K562 (cell line): Measurements from ENCODE around the gene CRYBB2. TPM values are rescaled to one million over a fixed set of nuclear protein-coding genes. Genes with fewer than 3 reads are reported as not detected.

Experiments
- ATAC-seq: fragments of 200-7000 bp; cut with Tn5 transposase; 3 replicates; pipeline ENCODE4 v1.9.1; 2020; ENCODE audit warnings: moderate library complexity
- BruUV-seq: library from RNA; stranded (reverse); fragments of 400-500 nt; replicated peaks from 2 replicates; lab custom pipeline; 2021; lab: Mats Ljungman, UMichigan
- CTCF ChIA-PET: fragments of 300-600 bp; formaldehyde crosslinking; extraction: SDS; loops from one replicate; lab custom pipeline; 2021; ENCODE audit warnings: low intra/inter-chr PET ratio; lab: Yijun Ruan, JAX
- POLR2A ChIA-PET: fragments of 300-600, 350-650 bp; sonication (Branson Sonifier 250); formaldehyde crosslinking; extraction: SDS; loops from one replicate; lab custom pipeline; 2021; ENCODE audit warnings: antibody characterized with exemption, inconsistent platforms; lab: Yijun Ruan, JAX
- DNase-seq, 4 experiments: peaks; one replicate each; pipeline versions ENCODE4 v3.0.0 to v3.0.0-alpha.2; 2011 to 2018; ENCODE audit warnings: low spot score in 3 of 4, mixed read lengths in 3 of 4; ENCODE audit errors: extremely low read depth in 1 of 4
- FAIRE-seq: peaks from 2 replicates; lab custom pipeline; 2011; peaks lifted over from hg19 to GRCh38; lab: Jason Lieb, UNC
- H2AFZ ChIP-seq: 2 replicates; pipeline ENCODE4 v1.6.0; 2011; ENCODE audit warnings: low read depth, low read length, control low read depth, inconsistent platforms
- H3K27ac ChIP-seq: fragments of 200-600 bp; 3 replicates; pipeline ENCODE4 v1.8.0; 2011; ENCODE audit warnings: low read depth, mild to moderate bottlenecking, control low read depth, inconsistent platforms, low read length, moderate library complexity, mixed read lengths; ENCODE audit errors: extremely low read depth
- H3K27me3 ChIP-seq, 2 experiments: fragments of 300-600 bp in 1 of 2; 2 replicates in 1 of 2; 3 replicates in 1 of 2; pipeline versions ENCODE4 v1.6.0 to v1.8.0; 2011; ENCODE audit warnings: inconsistent platforms in 2 of 2, low read length in 2 of 2, mild to moderate bottlenecking in 1 of 2, mixed read lengths in 1 of 2, moderate library complexity in 1 of 2; ENCODE audit not compliant: control insufficient read depth in 2 of 2, insufficient read depth in 2 of 2
- H3K36me3 ChIP-seq: fragments of 300-600 bp; 3 replicates; pipeline ENCODE4 v1.8.0; 2011; ENCODE audit warnings: mild to moderate bottlenecking, low read length, inconsistent platforms; ENCODE audit not compliant: control insufficient read depth, insufficient read depth
- H3K4me1 ChIP-seq, 2 experiments: fragments of 200-600 bp in 1 of 2; replicated peaks in 1 of 2; 2 replicates in 1 of 2; 3 replicates in 1 of 2; pipeline versions ENCODE4 v1.5.1 to v1.8.0; 2011; ENCODE audit warnings: inconsistent platforms in 2 of 2, low read length in 2 of 2, mild to moderate bottlenecking in 1 of 2, mixed read lengths in 1 of 2, moderate library complexity in 1 of 2; ENCODE audit not compliant: control insufficient read depth in 2 of 2, insufficient read depth in 2 of 2
- H3K4me2 ChIP-seq: 2 replicates; pipeline ENCODE4 v1.6.1; 2011; ENCODE audit warnings: low read length, control low read depth, inconsistent platforms, mixed read lengths; ENCODE audit not compliant: insufficient read depth
- H3K4me3 ChIP-seq: fragments of 200-600 bp; sonication (generic), shearing (Covaris generic); 2 replicates; pipeline ENCODE4 v1.5.1; 2016; ENCODE audit warnings: control low read depth, inconsistent platforms
- H3K79me2 ChIP-seq: fragments of 200-600 bp; 3 replicates; pipeline ENCODE4 v1.8.0; 2011; ENCODE audit warnings: low read length, inconsistent platforms; ENCODE audit not compliant: control insufficient read depth, insufficient read depth
- H3K9ac ChIP-seq, 2 experiments: 2 replicates each; pipeline versions ENCODE4 v1.6.0 to v1.6.1; 2011; ENCODE audit warnings: low read depth in 2 of 2, low read length in 2 of 2, control low read depth in 1 of 2, inconsistent platforms in 1 of 2, mild to moderate bottlenecking in 1 of 2, mixed read lengths in 1 of 2; ENCODE audit not compliant: insufficient read depth in 1 of 2
- H3K9me1 ChIP-seq: one replicate; pipeline ENCODE4 v1.6.0; 2011; ENCODE audit warnings: inconsistent platforms, mild to moderate bottlenecking, low read length, moderate library complexity; ENCODE audit not compliant: control insufficient read depth, insufficient read depth
- H3K9me3 ChIP-seq: replicated peaks from 2 replicates; pipeline ENCODE4 v1.5.1; 2011; ENCODE audit warnings: low read depth, low read length, inconsistent platforms; ENCODE audit not compliant: control insufficient read depth, insufficient read depth
- H4K20me1 ChIP-seq: replicated peaks from 2 replicates; pipeline ENCODE4 v1.6.1; 2011; ENCODE audit warnings: low read length, inconsistent platforms, mixed read lengths; ENCODE audit not compliant: control insufficient read depth, insufficient read depth
- DACH1 ChIP-seq: fragments of 450-650 bp; IDR thresholded peaks from 2 replicates; pipeline ENCODE4 v1.6.1; 2018; ENCODE audit not compliant: partially characterized antibody
- ESRRB ChIP-seq: fragments of 250-450 bp; sonication (Bioruptor Pico); IDR thresholded peaks from 2 replicates; pipeline ENCODE4 v1.5.0; 2020; ENCODE audit warnings: mild to moderate bottlenecking, moderate library complexity, borderline replicate concordance
- HMG20B ChIP-seq: fragments of 250-450 bp; sonication (Bioruptor Pico); IDR thresholded peaks from 2 replicates; pipeline ENCODE4 v1.5.0; 2021; ENCODE audit warnings: mild to moderate bottlenecking
- LARP7 ChIP-seq: fragments of 450-650 bp; IDR thresholded peaks from 2 replicates; pipeline ENCODE4 v1.6.1; 2016
- RBM25 ChIP-seq: fragments of 200-400 bp; formaldehyde crosslinking; IDR thresholded peaks from 2 replicates; pipeline ENCODE4 v1.6.1; 2018; ENCODE audit warnings: low read length, low read depth, moderate library complexity; ENCODE audit not compliant: severe bottlenecking
- RFX1 ChIP-seq: fragments of 450-650 bp; IDR thresholded peaks from 2 replicates; pipeline ENCODE4 v1.6.1; 2016; ENCODE audit warnings: mild to moderate bottlenecking, moderate library complexity
- TCF7L2 ChIP-seq: fragments of 150-350 bp; IDR thresholded peaks from 2 replicates; pipeline ENCODE4 v1.6.1; 2016; ENCODE audit warnings: low read depth, mild to moderate bottlenecking, low read length, moderate library complexity
- ZBTB1 ChIP-seq: sonication (generic); formaldehyde crosslinking; IDR thresholded peaks from 2 replicates; pipeline ENCODE4 v1.8.1; 2023; ENCODE audit warnings: missing genetic modification reagents, low read depth, mild to moderate bottlenecking, borderline replicate concordance
- ZFP36 ChIP-seq: fragments of 150-350 bp; IDR thresholded peaks from 2 replicates; pipeline ENCODE4 v1.6.1; 2018; ENCODE audit warnings: low read length, low read depth; ENCODE audit not compliant: partially characterized antibody
- WGBS: fragments of 100-300 bp; shearing (Covaris generic); methylation state at CpG from one replicate; pipeline ENCODE4 v1.1.6; 2016; ENCODE audit warnings: low coverage, mixed read lengths; ENCODE audit not compliant: insufficient coverage; ENCODE audit errors: missing lambda C conversion rate; 5-methylcytosine and 5-hydroxymethylcytosine counted together
- in situ Hi-C: fragments of 300-500 bp; cut with MboI; formaldehyde crosslinking; loops from 4 replicates; pipeline ENCODE4 v1.15.0; 2018; ENCODE audit warnings: inconsistent platforms, mixed read lengths
- intact Hi-C: fragments of 100-400 bp; cut with micrococcal nuclease; formaldehyde crosslinking; loops from 2 replicates; pipeline ENCODE4 v1.14.2; 2022
- polyA plus RNA-seq, 8 experiments: library from polyadenylated mRNA; depleted of rRNA in 4 of 8; stranded (reverse) in 5 of 8; unstranded in 3 of 8; fragments of >200 nt; fragmentation: Nextera tagmentation in 2 of 8; fragmentation: Illumina TruSeq in 1 of 8; extraction: Ambion mirVana in 2 of 8; extraction: Trizol in 1 of 8; gene quantifications; 2 replicates each; pipeline versions ENCODE4 v1.2.1 to v1.2.3, GENCODE V29; 2011 to 2014; ENCODE audit warnings: inconsistent platforms in 1 of 8, missing spikeins in 1 of 8
- total RNA-seq, 7 experiments: library from RNA; depleted of rRNA in 6 of 7; stranded (reverse); fragments of >200 nt in 6 of 7; fragmentation: Illumina TruSeq in 2 of 7; extraction: Trizol in 2 of 7; gene quantifications; 2 replicates each; pipeline versions ENCODE4 v1.2.1 to v1.2.3, GENCODE V29; 2011 to 2021; ENCODE audit warnings: low replicate concordance in 1 of 7

Gene CRYBB2
- total and polyA plus RNA-seq, 9 of the 15 experiments (the other 6 are each of a cell fraction or from before 2014, with no cell fraction given), result not detected

GRCh38 chr22:25200967-25201366 lies 18.5 kb upstream of the CRYBB2 start (continued):
- TF ChIP-seq RFX1 (no peak), LARP7 (no peak), ZBTB1 (CRISPR knock-in tag) (no peak), DACH1 (no peak), HMG20B (CRISPR knock-in tag) (no peak), ESRRB (no peak)

- ATAC-seq, result no peak
- H4K20me1 ChIP-seq, result 0 out of 2 replicates have a peak, but pooled peaks cover 3% of the 10 kb centered on the region
- H3K4me2 ChIP-seq, result no peak overlapping the region
- no peak for FAIRE-seq
- no peak overlapping the region for H2AFZ ChIP-seq
- ChIA-PET POLR2A (interaction anchor here (0.5 to 0.6 kb wide), 3 partner anchors 10 to 350 kb away, joined by 3 read pairs; no protein-coding TSS in a partner anchor), CTCF (no interaction called here)
- H3K27me3 ChIP-seq, result peaks cover 4 to 20% of the 10 kb centered on the region in 2 experiments; a peak in 2 of 5 replicates
- H3K27ac ChIP-seq, result no peak overlapping the region
- intact Hi-C loops (no loop called here), in situ Hi-C loops (loop anchor here (10.0 to 25.0 kb wide), 2 partner anchors 133 to 1136 kb away; no protein-coding TSS in a partner anchor)
- no peaks in the 10 kb centered on the region; a peak in 1 of 5 replicates for H3K4me1 ChIP-seq
- H3K4me3 ChIP-seq, result no peak overlapping the region
- no TSS peak for BruUV-seq
- no peaks in the 10 kb centered on the region for H3K9me3 ChIP-seq
- no peaks in the 10 kb centered on the region for H3K79me2 ChIP-seq
- no peak for DNase-seq
- no peaks in the 10 kb centered on the region for H3K36me3 ChIP-seq
- H3K9me1 ChIP-seq, result no peaks in the 10 kb centered on the region
- 0% methylated on average over 10 of the region's 10 CpGs for WGBS
- TF ChIP-seq ZFP36, result peak; percentile 43
- TF ChIP-seq RBM25, result peak; percentile 45
- TF ChIP-seq TCF7L2, result no peak
- no peak overlapping the region for H3K9ac ChIP-seq
Observed at GRCh38 chr22:25201557-25202273, 17.7 kb upstream of the CRYBB2 start.
